IMR-90 (cell line): ENCODE measurements around the gene SPATA13. TPM values are rescaled to one million over a fixed set of nuclear protein-coding genes. Genes with fewer than 3 reads are reported as not detected.
A peak's percentile ranks its signal among the peaks of the same experiment; 100 is the strongest.

ENCODE experiments used
- ATAC-seq: fragments of 200-7000 bp; cut with Tn5 transposase; 2 replicates; pipeline ENCODE4 v1.9.1; 2020; ENCODE audit warnings: low read depth, mild to moderate bottlenecking, moderate library complexity
- BruUV-seq: library from RNA; stranded (reverse); fragments of 400-500 nt; replicated peaks from 2 replicates; lab custom pipeline; 2021; lab: Mats Ljungman, UMichigan
- CTCF ChIA-PET: fragments of 300-600 bp; formaldehyde crosslinking; extraction: SDS; loops from one replicate; lab custom pipeline; 2021; ENCODE audit warnings: antibody characterized with exemption; lab: Yijun Ruan, JAX
- POLR2A ChIA-PET: fragments of 300-600 bp; sonication (Branson Sonifier 250); formaldehyde crosslinking; loops from one replicate; lab custom pipeline; 2022; ENCODE audit warnings: antibody characterized with exemption; ENCODE audit not compliant: unreplicated experiment; lab: Charles Lee
- DNase-seq: peaks from one replicate; pipeline ENCODE4 v3.0.0; 2013
- H2AFZ ChIP-seq: replicated peaks from 2 replicates; pipeline ENCODE3; 2013; ENCODE audit warnings: low read length, mild to moderate bottlenecking; ENCODE audit not compliant: poor library complexity
- H2AK5ac ChIP-seq: 2 replicates; pipeline ENCODE4 v1.6.1; 2013; ENCODE audit warnings: low read depth, low read length, inconsistent platforms
- H2AK9ac ChIP-seq: replicated peaks from 2 replicates; pipeline ENCODE3; 2013; ENCODE audit warnings: mild to moderate bottlenecking, low read depth, low read length, moderate library complexity; ENCODE audit not compliant: poor library complexity
- H2BK120ac ChIP-seq: 2 replicates; pipeline ENCODE4 v1.6.1; 2013; ENCODE audit warnings: low read depth, low read length, inconsistent platforms
- H2BK15ac ChIP-seq: 3 replicates; pipeline ENCODE4 v1.6.1; 2013; ENCODE audit warnings: low read depth, low read length, inconsistent platforms
- H2BK20ac ChIP-seq: 2 replicates; pipeline ENCODE4 v1.6.1; 2013; ENCODE audit warnings: low read depth, mild to moderate bottlenecking, inconsistent platforms, low read length, moderate library complexity
- H2BK5ac ChIP-seq: 2 replicates; pipeline ENCODE4 v1.6.1; 2013; ENCODE audit warnings: mild to moderate bottlenecking, low read depth, low read length, inconsistent platforms; ENCODE audit not compliant: poor library complexity, severe bottlenecking
- H3K14ac ChIP-seq: replicated peaks from 2 replicates; pipeline ENCODE4 v1.6.1; 2013; ENCODE audit warnings: low read depth, low read length, inconsistent platforms
- H3K18ac ChIP-seq: 2 replicates; pipeline ENCODE4 v1.6.1; 2013; ENCODE audit warnings: low read depth, low read length, control low read depth
- H3K23ac ChIP-seq: 2 replicates; pipeline ENCODE4 v1.6.1; 2013; ENCODE audit warnings: low read depth, low read length, inconsistent platforms
- H3K27ac ChIP-seq: 2 replicates; pipeline ENCODE4 v1.5.1; 2013; ENCODE audit warnings: mild to moderate bottlenecking, control low read depth, low read length; ENCODE audit not compliant: insufficient read depth
- H3K27me3 ChIP-seq: 2 replicates; pipeline ENCODE4 v1.6.1; 2013; ENCODE audit warnings: low read length; ENCODE audit not compliant: control insufficient read depth, insufficient read depth
- H3K36me3 ChIP-seq: 2 replicates; pipeline ENCODE4 v1.6.1; 2013; ENCODE audit warnings: low read length, mixed read lengths; ENCODE audit not compliant: control insufficient read depth, insufficient read depth
- H3K4ac ChIP-seq: 2 replicates; pipeline ENCODE4 v1.6.1; 2013; ENCODE audit warnings: low read depth, low read length, inconsistent platforms
- H3K4me1 ChIP-seq: 2 replicates; pipeline ENCODE4 v1.6.1; 2013; ENCODE audit warnings: low read length, mixed read lengths; ENCODE audit not compliant: control insufficient read depth, insufficient read depth
- H3K4me2 ChIP-seq: 2 replicates; pipeline ENCODE4 v1.6.1; 2013; ENCODE audit warnings: low read depth, mild to moderate bottlenecking, control low read depth, low read length, moderate library complexity
- H3K4me3 ChIP-seq: 2 replicates; pipeline ENCODE4 v1.5.1; 2013; ENCODE audit warnings: low read depth, mild to moderate bottlenecking, control low read depth, low read length, moderate library complexity; ENCODE audit not compliant: insufficient read depth
- H3K56ac ChIP-seq: 2 replicates; pipeline ENCODE4 v1.6.1; 2013; ENCODE audit warnings: low read length, inconsistent platforms; ENCODE audit not compliant: insufficient read depth; ENCODE audit errors: extremely low read depth
- H3K79me1 ChIP-seq, 2 experiments: 2 replicates each; pipeline ENCODE4 v1.6.1; 2013; ENCODE audit warnings: low read length in 2 of 2, inconsistent platforms in 1 of 2, low read depth in 1 of 2
- H3K9ac ChIP-seq: 2 replicates; pipeline ENCODE4 v1.6.1; 2013; ENCODE audit warnings: low read depth, low read length, control low read depth
- H3K9me1 ChIP-seq: 2 replicates; pipeline ENCODE4 v1.6.1; 2013; ENCODE audit warnings: low read length, inconsistent platforms; ENCODE audit not compliant: insufficient read depth
- H3K9me3 ChIP-seq: 2 replicates; pipeline ENCODE4 v1.6.1; 2013; ENCODE audit warnings: low read length; ENCODE audit not compliant: control insufficient read depth, insufficient read depth
- H4K20me1 ChIP-seq: 2 replicates; pipeline ENCODE4 v1.6.1; 2013; ENCODE audit warnings: low read length, inconsistent platforms; ENCODE audit not compliant: insufficient read depth
- H4K5ac ChIP-seq: 2 replicates; pipeline ENCODE4 v1.6.1; 2013; ENCODE audit warnings: mild to moderate bottlenecking, low read depth, low read length, control low read depth
- H4K8ac ChIP-seq, 2 experiments: 2 replicates each; pipeline ENCODE4 v1.6.1; 2013; ENCODE audit warnings: low read depth in 2 of 2, low read length in 2 of 2, control low read depth in 1 of 2, inconsistent platforms in 1 of 2
- H4K91ac ChIP-seq: 2 replicates; pipeline ENCODE4 v1.6.1; 2013; ENCODE audit warnings: low read depth, low read length, inconsistent platforms; ENCODE audit not compliant: insufficient read depth
- MAZ ChIP-seq: IDR thresholded peaks from 2 replicates; pipeline ENCODE4 v1.6.1; 2012; ENCODE audit warnings: low read depth, mild to moderate bottlenecking, low read length, improper control_type of control experiment, moderate library complexity, borderline replicate concordance
- RCOR1 ChIP-seq: IDR thresholded peaks from 2 replicates; pipeline ENCODE4 v1.6.1; 2012; ENCODE audit warnings: mild to moderate bottlenecking, low read length, improper control_type of control experiment; ENCODE audit not compliant: insufficient replicate concordance
- SMC3 ChIP-seq: fragments of 150-350 bp; IDR thresholded peaks from 2 replicates; pipeline ENCODE4 v1.6.1; 2016; ENCODE audit warnings: low read depth, mild to moderate bottlenecking, antibody characterized with exemption, low read length, moderate library complexity
- whole genome bisulfite sequencing, 2 experiments: methylation state at CpG; one replicate each; pipeline versions ENCODE4 v1.1.5 to v1.1.7; 2013; ENCODE audit warnings: missing lambda C conversion rate in 2 of 2; ENCODE audit not compliant: insufficient read length in 1 of 2; ENCODE audit errors: extremely low coverage in 2 of 2; 5-methylcytosine and 5-hydroxymethylcytosine counted together
- dilution Hi-C: fragments of 300-500 bp; cut with HindIII; formaldehyde crosslinking; loops from one replicate; pipeline ENCODE4 v1.14.3; 2018; ENCODE audit warnings: low sequenced_read_pairs; ENCODE audit not compliant: unreplicated experiment
- in situ Hi-C: fragments of 300-500 bp; cut with MboI; formaldehyde crosslinking; loops from 3 replicates; pipeline ENCODE4 v1.14.3; 2019; ENCODE audit warnings: low sequenced_read_pairs, inconsistent platforms, mixed read lengths
- intact Hi-C: fragments of 100-400 bp; cut with micrococcal nuclease; formaldehyde crosslinking; loops from 2 replicates; pipeline ENCODE4 v1.10.0; 2022
- polyA plus RNA-seq, 3 experiments: library from polyadenylated mRNA; depleted of rRNA; stranded (reverse); fragments of >200 nt; gene quantifications; 2 replicates each; pipeline ENCODE4 v1.2.3, GENCODE V29; 2012; ENCODE audit warnings: low replicate concordance in 1 of 3
- total RNA-seq: library from RNA; depleted of rRNA; stranded (reverse); fragments of >200 nt; gene quantifications from 2 replicates; pipeline ENCODE4 v1.2.3, GENCODE V29; 2012

SPATA13 gene
- total and polyA plus RNA-seq, 2 of the 4 experiments (the other 2 are of a cell fraction): 10.5 to 12.5 TPM

- no peak for TF ChIP-seq SMC3
- TF ChIP-seq RCOR1: no peak
- TF ChIP-seq MAZ: no peak
- Histone ChIP-seq H3K9ac (no peak overlapping the region), H3K4me1 (peaks cover 15% of the 10 kb centered on the region), H3K4me3 (no peak overlapping the region), H3K9me3 (no peaks in the 10 kb centered on the region), H3K14ac (peak overlapping the region; percentile 59; the same call in 1 of the 2 replicates), H3K27me3 (no peaks in the 10 kb centered on the region), H3K23ac (peak overlapping the region; percentile 2; the same call in 1 of the 2 replicates), H4K8ac (0 out of 4 replicates have a peak overlapping the region, but pooled peaks of 1 of the 2 experiments have one; percentile 43), H3K4me2 (peak overlapping the region; percentile 11; the same call in 1 of the 2 replicates), H2BK5ac (peak overlapping the region; percentile 36), H2BK120ac (peak overlapping the region; percentile 68), H3K18ac (peak overlapping the region; percentile 66), H2AK5ac (peak overlapping the region; percentile 56), H2BK20ac (peak overlapping the region; percentile 39; the same call in 1 of the 2 replicates), H2BK15ac (no peak overlapping the region; the same call in 2 of the 3 replicates), H3K79me1 (peaks cover 0 to 3% of the 10 kb centered on the region in 2 experiments; a peak in 1 of 4 replicates), H3K56ac (no peak overlapping the region), H3K4ac (peak overlapping the region; percentile 67), H4K91ac (peak overlapping the region; percentile 31; the same call in 1 of the 2 replicates), H4K20me1 (peaks cover 4% of the 10 kb centered on the region; the same call in 1 of the 2 replicates), H2AK9ac (peak overlapping the region; percentile 62), H2AFZ (no peak overlapping the region), H3K36me3 (peaks cover 11% of the 10 kb centered on the region), H4K5ac (peak overlapping the region; percentile 61; the same call in 1 of the 2 replicates), H3K9me1 (peaks cover 13% of the 10 kb centered on the region), H3K27ac (peak overlapping the region; percentile 37; the same call in 1 of the 2 replicates)
- ATAC-seq: no peak; the same call in 1 of the 2 replicates
- in situ Hi-C loops: no loop called here
- dilution Hi-C loops: no loop called here
- POLR2A ChIA-PET: no interaction called here
- no peak for DNase-seq
- intact Hi-C loops: no loop called here
- 61% methylated on average over 4 of the region's 27 CpGs; no CpG with 5 or more reads in 1 of the 2 experiments for WGBS, 2 experiments
- BruUV-seq: no TSS peak
- CTCF ChIA-PET: no interaction called here
Observed at GRCh38 chr13:24307211-24308067, 146.9 kb downstream of the SPATA13 start.
